Measurements from ENCODE around the gene KRT24. TPM values are rescaled to one million over a fixed set of nuclear protein-coding genes. Genes with fewer than 3 reads are reported as not detected.

The KRT24 gene
- total and polyA plus RNA-seq, 2 donors (not counting 3 experiments of a cell fraction or from before 2014, with no cell fraction given) = not detected

DNA sequence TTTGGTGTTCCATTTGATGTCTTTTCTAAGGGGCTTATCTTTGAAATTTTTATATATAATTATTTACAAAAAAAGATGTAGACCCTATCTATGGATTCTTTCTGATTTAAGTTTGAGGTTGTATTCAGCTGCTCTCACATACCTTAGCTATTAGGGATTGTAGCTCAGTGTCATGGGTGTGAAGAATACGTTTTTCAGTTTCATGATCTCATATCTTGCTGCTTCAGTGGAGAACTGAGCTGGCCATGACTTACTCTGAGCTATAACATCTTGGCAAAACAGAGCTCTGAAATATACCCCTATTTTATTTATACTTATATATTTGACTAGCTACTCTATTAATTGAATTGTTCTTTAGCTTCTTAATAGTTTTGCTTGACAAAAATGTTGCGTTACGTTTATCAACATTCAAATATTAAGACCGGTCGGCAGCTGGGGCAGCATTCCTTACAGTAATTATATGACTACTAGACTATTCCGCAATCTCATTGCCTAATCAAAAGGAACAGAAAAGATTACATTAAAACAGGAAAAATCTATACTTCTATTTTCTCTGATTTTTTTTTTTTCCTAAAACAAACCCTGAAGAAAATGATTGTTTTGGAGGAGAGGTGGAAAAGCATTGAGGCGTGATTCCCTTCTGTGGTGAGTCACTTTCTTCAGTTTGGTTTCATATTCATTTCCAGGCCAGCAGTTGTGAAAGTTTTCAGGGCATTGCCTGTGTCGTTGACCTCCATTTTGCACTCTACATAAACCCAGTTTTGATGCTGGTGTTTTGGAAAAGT, 24.1 kb upstream of the KRT24 start:
- ChIA-PET CTCF (interaction anchor here (0.6 to 1.2 kb wide), 4 partner anchors 9 to 130 kb away, joined by 3 to 8 read pairs (median 4); no protein-coding TSS in a partner anchor), POLR2A (no interaction called here)
- no peaks in the 10 kb centered on the region for H3K36me3 ChIP-seq (ENCODE audit: control insufficient read depth in 2 of 2, extremely low read depth in 1 of 2, insufficient read depth in 2 of 2, low read length in 2 of 2)
- H3K27me3 ChIP-seq (ENCODE audit: control insufficient read depth in 2 of 2, insufficient read depth in 2 of 2, low read length in 2 of 2) = peaks cover 6 to 9% of the 10 kb centered on the region in 2 experiments
- no peaks in the 10 kb centered on the region for H3K9me3 ChIP-seq (replicated peaks; ENCODE audit: control insufficient read depth, insufficient read depth, low read length)
- intact Hi-C loops (cut with micrococcal nuclease) (loop anchor here (5.0 kb wide), 1 partner anchor 105 kb away; no protein-coding TSS in a partner anchor), dilution Hi-C loops (cut with MboI; ENCODE audit: extremely low pct_ligation_motif_present, low sequenced_read_pairs) (no loop called here)
- no peak overlapping the region for H2AFZ ChIP-seq (ENCODE audit: low read depth, low read length)
- no peaks in the 10 kb centered on the region for H3K9me1 ChIP-seq (replicated peaks; ENCODE audit: control insufficient read depth, extremely low read depth, insufficient read depth, low read length)
- H3K4me2 ChIP-seq (ENCODE audit: insufficient read depth, low read length) = no peak overlapping the region
- H3K27ac ChIP-seq (ENCODE audit: insufficient read depth, low read depth, low read length) = no peak overlapping the region
- H3K4me3 ChIP-seq (replicated peaks in 1 of 3; ENCODE audit: insufficient read depth in 1 of 3, low read depth in 1 of 3, low read length in 3 of 3) = no peak overlapping the region
- no peaks in the 10 kb centered on the region for H3K4me1 ChIP-seq (ENCODE audit: control insufficient read depth, extremely low read depth, insufficient read depth, low read length)
- no peak overlapping the region for H3K9ac ChIP-seq (replicated peaks; ENCODE audit: extremely low read depth, insufficient read depth, low read length)
- H4K20me1 ChIP-seq (replicated peaks; ENCODE audit: control insufficient read depth, extremely low read depth, insufficient read depth, low read length) = no peaks in the 10 kb centered on the region
- TF ChIP-seq JUN (IDR thresholded peaks at IDR 0.05; ENCODE audit: borderline replicate concordance, insufficient read depth, insufficient read length, low read depth) (no peak), GATA2 (IDR thresholded peaks at IDR 0.05; ENCODE audit: insufficient read depth, insufficient read length, low read depth, low read length) (no peak), EZH2 (IDR thresholded peaks at IDR 0.05; ENCODE audit: borderline replicate concordance, low read depth, low read length, severe bottlenecking) (no peak)
- TF ChIP-seq, protein P1, sequence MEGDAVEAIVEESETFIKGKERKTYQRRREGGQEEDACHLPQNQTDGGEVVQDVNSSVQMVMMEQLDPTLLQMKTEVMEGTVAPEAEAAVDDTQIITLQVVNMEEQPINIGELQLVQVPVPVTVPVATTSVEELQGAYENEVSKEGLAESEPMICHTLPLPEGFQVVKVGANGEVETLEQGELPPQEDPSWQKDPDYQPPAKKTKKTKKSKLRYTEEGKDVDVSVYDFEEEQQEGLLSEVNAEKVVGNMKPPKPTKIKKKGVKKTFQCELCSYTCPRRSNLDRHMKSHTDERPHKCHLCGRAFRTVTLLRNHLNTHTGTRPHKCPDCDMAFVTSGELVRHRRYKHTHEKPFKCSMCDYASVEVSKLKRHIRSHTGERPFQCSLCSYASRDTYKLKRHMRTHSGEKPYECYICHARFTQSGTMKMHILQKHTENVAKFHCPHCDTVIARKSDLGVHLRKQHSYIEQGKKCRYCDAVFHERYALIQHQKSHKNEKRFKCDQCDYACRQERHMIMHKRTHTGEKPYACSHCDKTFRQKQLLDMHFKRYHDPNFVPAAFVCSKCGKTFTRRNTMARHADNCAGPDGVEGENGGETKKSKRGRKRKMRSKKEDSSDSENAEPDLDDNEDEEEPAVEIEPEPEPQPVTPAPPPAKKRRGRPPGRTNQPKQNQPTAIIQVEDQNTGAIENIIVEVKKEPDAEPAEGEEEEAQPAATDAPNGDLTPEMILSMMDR (IDR thresholded peaks at IDR 0.05; ENCODE audit: extremely low read depth in 1 of 2, insufficient read depth in 1 of 2, low read depth in 1 of 2, low read length in 2 of 2) = no peak
- no peak for DNase-seq (ENCODE audit: low read depth, low spot score)
- H3K79me2 ChIP-seq (ENCODE audit: control insufficient read depth, insufficient read depth, low read length) = no peaks in the 10 kb centered on the region
- no TSS peak for BruUV-seq (replicated peaks)
- no peak for FAIRE-seq

All from endothelial cell of umbilical vein (primary cell).